Osteocyte (in vitro differentiated cells): ENCODE measurements around the gene FHOD3. TPM values are rescaled to one million over a fixed set of nuclear protein-coding genes. Genes with fewer than 3 reads are reported as not detected.

Experiments used
- DNase-seq: peaks from one replicate; pipeline ENCODE4 v3.0.0; 2021; ENCODE audit warnings: mixed read lengths; ENCODE audit not compliant: unreplicated experiment; ENCODE audit errors: extremely low spot score
- H3K27ac Mint-ChIP-seq: one replicate; pipeline ENCODE4 v1.8.0; 2021; ENCODE audit warnings: mild to moderate bottlenecking, mixed read lengths; ENCODE audit not compliant: unreplicated experiment
- H3K27me3 Mint-ChIP-seq: one replicate; pipeline ENCODE4 v1.8.0; 2021; ENCODE audit warnings: mixed read lengths; ENCODE audit not compliant: unreplicated experiment
- H3K36me3 Mint-ChIP-seq: one replicate; pipeline ENCODE4 v1.8.0; 2021; ENCODE audit warnings: mixed read lengths; ENCODE audit not compliant: unreplicated experiment
- H3K4me1 Mint-ChIP-seq: one replicate; pipeline ENCODE4 v1.8.0; 2021; ENCODE audit warnings: mixed read lengths; ENCODE audit not compliant: unreplicated experiment
- H3K4me3 Mint-ChIP-seq: one replicate; pipeline ENCODE4 v1.8.0; 2021; ENCODE audit warnings: mild to moderate bottlenecking, moderate library complexity, mixed read lengths; ENCODE audit not compliant: unreplicated experiment
- H3K9me3 Mint-ChIP-seq: one replicate; pipeline ENCODE4 v1.8.0; 2021; ENCODE audit warnings: mixed read lengths; ENCODE audit not compliant: unreplicated experiment
- CTCF ChIP-seq: fragments of 200-600 bp; sonication (generic); IDR thresholded peaks from 2 replicates; pipeline ENCODE4 v1.5.0; 2021; ENCODE audit warnings: antibody characterized with exemption, mild to moderate bottlenecking, moderate library complexity
- total RNA-seq: library from RNA; stranded (reverse); gene quantifications from 2 replicates; pipeline ENCODE4 v1.2.1, GENCODE V29; 2021

The FHOD3 gene
- total RNA-seq, 1 donor from 2014 or later = 1.2 TPM

- peak; percentile 63 for DNase-seq
- no peak for TF ChIP-seq CTCF
- no peak overlapping the region for H3K4me3 Mint-ChIP-seq
- no peaks in the 10 kb centered on the region for H3K9me3 Mint-ChIP-seq
- no peaks in the 10 kb centered on the region for H3K27me3 Mint-ChIP-seq
- H3K4me1 Mint-ChIP-seq = no peaks in the 10 kb centered on the region
- H3K27ac Mint-ChIP-seq = no peak overlapping the region
- H3K36me3 Mint-ChIP-seq = no peaks in the 10 kb centered on the region
These were observed 297.7 kb downstream of the FHOD3 start for GRCh38 chr18:36595046-36595817.

- Mint-ChIP-seq H3K4me1 (no peaks in the 10 kb centered on the region), H3K36me3 (no peaks in the 10 kb centered on the region), H3K27me3 (no peaks in the 10 kb centered on the region), H3K9me3 (no peaks in the 10 kb centered on the region), H3K27ac (no peak overlapping the region), H3K4me3 (no peak overlapping the region)
- TF ChIP-seq CTCF = no peak
- DNase-seq = no peak
These were observed 298.3 kb downstream of the FHOD3 start for GRCh38 chr18:36595818-36596215.

GRCh38 chr18:36597636-36598035, 300.1 kb downstream of the FHOD3 start:
- no peaks in the 10 kb centered on the region for H3K36me3 Mint-ChIP-seq
- no peaks in the 10 kb centered on the region for H3K27me3 Mint-ChIP-seq
- no peak for TF ChIP-seq CTCF
- no peak for DNase-seq
- no peak overlapping the region for H3K27ac Mint-ChIP-seq
- no peaks in the 10 kb centered on the region for H3K9me3 Mint-ChIP-seq
- no peaks in the 10 kb centered on the region for H3K4me1 Mint-ChIP-seq
- no peak overlapping the region for H3K4me3 Mint-ChIP-seq

GRCh38 chr18:36600548-36600947, 303.0 kb downstream of the FHOD3 start:
- H3K4me3 Mint-ChIP-seq = no peak overlapping the region
- no peaks in the 10 kb centered on the region for H3K4me1 Mint-ChIP-seq
- H3K27me3 Mint-ChIP-seq = peaks cover 2% of the 10 kb centered on the region
- no peak for TF ChIP-seq CTCF
- H3K36me3 Mint-ChIP-seq = no peaks in the 10 kb centered on the region
- no peak overlapping the region for H3K27ac Mint-ChIP-seq
- DNase-seq = no peak
- no peaks in the 10 kb centered on the region for H3K9me3 Mint-ChIP-seq

GRCh38 chr18:36601316-36601715, 303.8 kb downstream of the FHOD3 start:
- peaks cover 2% of the 10 kb centered on the region for H3K27me3 Mint-ChIP-seq
- no peak overlapping the region for H3K4me3 Mint-ChIP-seq
- no peaks in the 10 kb centered on the region for H3K9me3 Mint-ChIP-seq
- H3K36me3 Mint-ChIP-seq = no peaks in the 10 kb centered on the region
- TF ChIP-seq CTCF = no peak
- H3K4me1 Mint-ChIP-seq = no peaks in the 10 kb centered on the region
- H3K27ac Mint-ChIP-seq = no peak overlapping the region
- DNase-seq = no peak
